A549 (cell line): Measurements from ENCODE around the gene VRTN. TPM values are rescaled to one million over a fixed set of nuclear protein-coding genes. Genes with fewer than 3 reads are reported as not detected.

ENCODE experiments used
- ATAC-seq, 2 experiments: fragments of 200-7000 bp in 1 of 2; fragments of >200 bp in 1 of 2; cut with Nextera tagmentation in 1 of 2; cut with Tn5 transposase in 1 of 2; 3 replicates each; pipeline versions ENCODE4 v1.8.0 to v1.9.1; 2018 to 2020; ENCODE audit warnings: mild to moderate bottlenecking in 1 of 2, moderate library complexity in 1 of 2
- CTCF ChIA-PET: fragments of 300-600 bp; sonication (Branson Sonifier 250); formaldehyde crosslinking; extraction: SDS; loops from one replicate; lab custom pipeline; 2021; ENCODE audit warnings: antibody characterized with exemption, inconsistent platforms; lab: Yijun Ruan, JAX
- POLR2A ChIA-PET: fragments of 350-600 bp; formaldehyde crosslinking; extraction: SDS; loops from one replicate; lab custom pipeline; 2021; ENCODE audit warnings: antibody characterized with exemption, inconsistent platforms; lab: Yijun Ruan, JAX
- DNase-seq, 2 experiments: peaks; one replicate each; pipeline versions ENCODE4 v3.0.0 to v3.0.0-alpha.2; 2011 to 2016; ENCODE audit warnings: low read depth in 1 of 2, low spot score in 1 of 2
- FAIRE-seq: peaks from 2 replicates; lab custom pipeline; 2011; peaks lifted over from hg19 to GRCh38; lab: Jason Lieb, UNC
- H3K27ac ChIP-seq, 2 experiments: fragments of >200 bp; sonication (Bioruptor Twin); formaldehyde crosslinking; 3 replicates each; pipeline ENCODE4 v1.5.1; 2016 to 2017
- H3K4me1 ChIP-seq: fragments of >200 bp; sonication (Bioruptor Twin); formaldehyde crosslinking; 3 replicates; pipeline ENCODE4 v1.6.1; 2016
- H3K4me2 ChIP-seq: fragments of >200 bp; sonication (Bioruptor Twin); formaldehyde crosslinking; 3 replicates; pipeline ENCODE4 v1.6.1; 2016
- H3K4me3 ChIP-seq: fragments of >200 bp; sonication (Bioruptor Twin); formaldehyde crosslinking; 3 replicates; pipeline ENCODE4 v1.5.1; 2016
- H3K9me3 ChIP-seq: fragments of >200 bp; sonication (Bioruptor Twin); formaldehyde crosslinking; 3 replicates; pipeline ENCODE4 v1.6.1; 2016
- BCL3 ChIP-seq: fragments of >200 bp; sonication (Bioruptor Twin); formaldehyde crosslinking; IDR thresholded peaks from 3 replicates; pipeline ENCODE4 v1.6.1; 2016
- BHLHE40 ChIP-seq: IDR thresholded peaks from 2 replicates; pipeline ENCODE4 v1.6.1; 2012; ENCODE audit warnings: low read depth, low read length, inconsistent platforms
- CBX2 ChIP-seq: fragments of 200-600 bp; sonication (generic); IDR thresholded peaks from 2 replicates; pipeline ENCODE4 v1.6.1; 2016; ENCODE audit warnings: low read depth, mild to moderate bottlenecking, borderline replicate concordance
- CBX8 ChIP-seq: fragments of 200-600 bp; sonication (generic); IDR thresholded peaks from 2 replicates; pipeline ENCODE4 v1.6.1; 2016
- CHD2 ChIP-seq: fragments of 150-350 bp; IDR thresholded peaks from 2 replicates; pipeline ENCODE4 v1.6.1; 2014; ENCODE audit warnings: low read length; ENCODE audit not compliant: partially characterized antibody
- CHD4 ChIP-seq: fragments of 200-600 bp; sonication (generic); IDR thresholded peaks from 2 replicates; pipeline ENCODE4 v1.6.1; 2016; ENCODE audit warnings: antibody characterized with exemption, mild to moderate bottlenecking, borderline replicate concordance
- E2F6 ChIP-seq: IDR thresholded peaks from 2 replicates; pipeline ENCODE4 v1.6.1; 2012; ENCODE audit warnings: low read depth, borderline replicate concordance
- ELK1 ChIP-seq: fragments of 150-350 bp; IDR thresholded peaks from 2 replicates; pipeline ENCODE4 v1.6.1; 2014; ENCODE audit warnings: low read depth, mild to moderate bottlenecking, low read length
- FOSB ChIP-seq: fragments of 250-450 bp; sonication (Bioruptor Pico); IDR thresholded peaks from 2 replicates; pipeline ENCODE4 v1.5.0; 2020; ENCODE audit warnings: mild to moderate bottlenecking, moderate library complexity
- FOSL2 ChIP-seq, 2 experiments: fragments of 450-650 bp in 1 of 2; fragments of >200 bp in 1 of 2; sonication (Bioruptor Twin) in 1 of 2; formaldehyde crosslinking; IDR thresholded peaks; 2 replicates each; pipeline versions ENCODE4 v1.5.0 to v1.6.1; 2016 to 2020; ENCODE audit warnings: mild to moderate bottlenecking in 1 of 2, moderate library complexity in 1 of 2
- GATA3 ChIP-seq: IDR thresholded peaks from 2 replicates; pipeline ENCODE4 v1.6.1; 2012; ENCODE audit warnings: borderline replicate concordance
- HES2 ChIP-seq: fragments of >200 bp; sonication (Bioruptor Twin); formaldehyde crosslinking; IDR thresholded peaks from 2 replicates; pipeline ENCODE4 v1.6.1; 2016
- HOXA7 ChIP-seq: fragments of 250-450 bp; sonication (Bioruptor Pico); IDR thresholded peaks from 2 replicates; pipeline ENCODE4 v1.5.0; 2020; ENCODE audit warnings: mild to moderate bottlenecking, moderate library complexity
- HOXB13 ChIP-seq: fragments of 250-450 bp; sonication (Bioruptor Pico); IDR thresholded peaks from 2 replicates; pipeline ENCODE4 v1.5.0; 2020; ENCODE audit warnings: low read depth, mild to moderate bottlenecking, moderate library complexity
- KDM1A ChIP-seq: fragments of 200-600 bp; sonication (generic); IDR thresholded peaks from 2 replicates; pipeline ENCODE4 v1.6.1; 2016; ENCODE audit warnings: low read depth, mild to moderate bottlenecking
- KDM5A ChIP-seq: fragments of 200-600 bp; sonication (generic); IDR thresholded peaks from 2 replicates; pipeline ENCODE4 v1.6.1; 2016; ENCODE audit warnings: antibody characterized with exemption, mild to moderate bottlenecking
- MAFK ChIP-seq: fragments of 450-650 bp; IDR thresholded peaks from 2 replicates; pipeline ENCODE4 v1.6.1; 2014; ENCODE audit not compliant: partially characterized antibody
- NFE2L2 ChIP-seq: fragments of 150-350 bp; conservative IDR thresholded peaks from 2 replicates; pipeline ENCODE4 v1.6.1; 2014; ENCODE audit warnings: low read length
- NR3C1 ChIP-seq: fragments of >200 bp; sonication (Bioruptor Twin); formaldehyde crosslinking; IDR thresholded peaks from 3 replicates; pipeline ENCODE4 v1.6.1; 2017
- PHF8 ChIP-seq: fragments of 200-600 bp; sonication (generic); IDR thresholded peaks from 2 replicates; pipeline ENCODE4 v1.6.1; 2016; ENCODE audit warnings: low read depth, mild to moderate bottlenecking, antibody characterized with exemption, moderate library complexity, borderline replicate concordance
- RARB ChIP-seq: fragments of 250-450 bp; sonication (Bioruptor Pico); IDR thresholded peaks from 2 replicates; pipeline ENCODE4 v1.8.0; 2021; ENCODE audit warnings: mild to moderate bottlenecking, moderate library complexity
- RCOR1 ChIP-seq: fragments of 150-350 bp; IDR thresholded peaks from 2 replicates; pipeline ENCODE4 v1.6.1; 2014; ENCODE audit warnings: antibody characterized with exemption, low read length, low read depth
- RFX5 ChIP-seq: fragments of 450-650 bp; IDR thresholded peaks from 2 replicates; pipeline ENCODE4 v1.7.1; 2014; ENCODE audit warnings: antibody characterized with exemption, mild to moderate bottlenecking, moderate library complexity
- RNF2 ChIP-seq: fragments of 200-600 bp; sonication (generic); IDR thresholded peaks from 2 replicates; pipeline ENCODE4 v1.6.1; 2016; ENCODE audit warnings: low read depth, mild to moderate bottlenecking, antibody characterized with exemption, moderate library complexity, borderline replicate concordance
- SREBF2 ChIP-seq: fragments of 450-650 bp; IDR thresholded peaks from 2 replicates; pipeline ENCODE4 v1.6.1; 2014; ENCODE audit warnings: mild to moderate bottlenecking, moderate library complexity
- TFCP2L1 ChIP-seq: fragments of 250-450 bp; sonication (Bioruptor Pico); IDR thresholded peaks from 2 replicates; pipeline ENCODE4 v1.5.0; 2021; ENCODE audit warnings: mild to moderate bottlenecking
- TP53 ChIP-seq: fragments of 250-450 bp; sonication (Bioruptor Pico); IDR thresholded peaks from 2 replicates; pipeline ENCODE4 v1.5.0; 2021; ENCODE audit warnings: mild to moderate bottlenecking, moderate library complexity
- USF2 ChIP-seq: fragments of 450-650 bp; IDR thresholded peaks from 2 replicates; pipeline ENCODE4 v1.6.1; 2014; ENCODE audit warnings: antibody characterized with exemption
- ZNF302 ChIP-seq: fragments of 250-450 bp; sonication (Bioruptor Pico); IDR thresholded peaks from 2 replicates; pipeline ENCODE4 v1.9.0; 2021; ENCODE audit warnings: inconsistent platforms, mild to moderate bottlenecking, moderate library complexity
- ZSCAN20 ChIP-seq: fragments of 250-450 bp; sonication (Bioruptor Pico); IDR thresholded peaks from 2 replicates; pipeline ENCODE4 v1.8.0; 2022; ENCODE audit warnings: mild to moderate bottlenecking, moderate library complexity
- WGBS: methylation state at CpG from one replicate; pipeline ENCODE4 v1.1.6; 2017; ENCODE audit errors: missing lambda C conversion rate; 5-methylcytosine and 5-hydroxymethylcytosine counted together
- polyA plus RNA-seq, 4 experiments: library from polyadenylated mRNA; depleted of rRNA in 3 of 4; stranded (reverse); fragments of >200 nt; fragmentation: RNase III in 1 of 4; extraction: RNeasy Plus Mini Kit Qiagen cat#74134 plus additional on column Dnase treatment in 1 of 4; gene quantifications; 2 replicates in 3 of 4; 3 replicates in 1 of 4; pipeline ENCODE4 v1.2.3, GENCODE V29; 2011 to 2017

VRTN gene
- polyA plus RNA-seq, 2 of the 4 experiments (the other 2 are of a cell fraction): not detected

- no peak for TF ChIP-seq RNF2
- no peak for TF ChIP-seq FOSB (CRISPR knock-in tag)
- TF ChIP-seq USF2: no peak
- no peak for TF ChIP-seq KDM5A
- Histone ChIP-seq H3K9me3 (no peaks in the 10 kb centered on the region), H3K4me2 (no peak overlapping the region), H3K4me1 (no peaks in the 10 kb centered on the region), H3K27ac (no peak overlapping the region), H3K4me3 (no peak overlapping the region)
- no peak for DNase-seq
- no peak for FAIRE-seq
- CTCF ChIA-PET: interaction anchor here (0.7 to 7.6 kb wide), 5 partner anchors 9 to 121 kb away, joined by 3 to 67 read pairs (median 4); partner anchors contain the start of gene VRTN
- WGBS: 77% methylated on average over 22 of the region's 32 CpGs
- ATAC-seq: no peak; a peak in 1 of 6 replicates
- POLR2A ChIA-PET: no interaction called here
These were observed 8.8 kb downstream of the VRTN start for GRCh38 chr14:74356892-74357575.

GRCh38 chr14:74357585-74357984 lies 9.3 kb downstream of the VRTN start:
- H3K9me3 ChIP-seq: no peaks in the 10 kb centered on the region
- no peak overlapping the region for H3K4me3 ChIP-seq
- ChIA-PET CTCF (interaction anchor here (0.6 to 7.6 kb wide), 5 partner anchors 9 to 121 kb away, joined by 3 to 67 read pairs (median 4); no protein-coding TSS in a partner anchor), POLR2A (no interaction called here)
- 85% methylated on average over 14 of the region's 19 CpGs for WGBS
- no peak for TF ChIP-seq NFE2L2
- no peak for TF ChIP-seq HOXA7 (CRISPR knock-in tag)
- no peak for TF ChIP-seq CHD4
- TF ChIP-seq ZSCAN20 (CRISPR knock-in tag): no peak
- TF ChIP-seq SREBF2: no peak
- no peak for TF ChIP-seq NR3C1
- TF ChIP-seq FOSB (CRISPR knock-in tag): no peak
- TF ChIP-seq BCL3: no peak
- no peak for TF ChIP-seq E2F6
- no peak for TF ChIP-seq CBX8
- no peak for TF ChIP-seq BHLHE40
- no peak for TF ChIP-seq KDM1A
- no peak for TF ChIP-seq CBX2
- H3K4me2 ChIP-seq: no peak overlapping the region
- no peaks in the 10 kb centered on the region for H3K4me1 ChIP-seq
- DNase-seq: no peak
- no peak for FAIRE-seq
- no peak overlapping the region for H3K27ac ChIP-seq
- no peak for ATAC-seq

GRCh38 chr14:74358176-74358829 lies 10.0 kb downstream of the VRTN start:
- ATAC-seq (no peak), FAIRE-seq (no peak), DNase-seq (no peak)
- Histone ChIP-seq H3K4me1 (no peaks in the 10 kb centered on the region), H3K4me3 (no peak overlapping the region), H3K4me2 (no peak overlapping the region), H3K9me3 (no peaks in the 10 kb centered on the region), H3K27ac (no peak overlapping the region)
- ChIA-PET CTCF (interaction anchor here (0.6 to 7.6 kb wide), 7 partner anchors 8 to 254 kb away, joined by 3 to 67 read pairs (median 4); partner anchors contain the start of gene LTBP2), POLR2A (no interaction called here)
- TF ChIP-seq PHF8 (no peak), CHD4 (no peak), GATA3 (no peak), HES2 (no peak), ELK1 (no peak), TP53 (CRISPR knock-in tag) (no peak), ZNF302 (CRISPR knock-in tag) (no peak), CBX8 (no peak), FOSL2 (IDR thresholded peaks at IDR 0.05) (no peak), FOSL2 (CRISPR knock-in tag; IDR thresholded peaks at IDR 0.05) (no peak), RCOR1 (no peak), TFCP2L1 (CRISPR knock-in tag) (no peak), RFX5 (no peak), CBX2 (no peak), RARB (no peak), CHD2 (no peak), HOXB13 (CRISPR knock-in tag) (no peak), MAFK (no peak)
- 63% methylated on average over 17 of the region's 17 CpGs for WGBS
